GM10248 (cell line): Measurements from ENCODE around the gene TKTL1.

ENCODE experiments used
- CTCF ChIA-PET: fragments of 300-600 bp; sonication (Branson Sonifier 250); formaldehyde crosslinking; extraction: SDS; loops from one replicate; lab custom pipeline; 2021; ENCODE audit warnings: antibody characterized with exemption; lab: Yijun Ruan, JAX
- POLR2A ChIA-PET: fragments of 350-650 bp; sonication (Branson Sonifier 250); formaldehyde crosslinking; extraction: SDS; loops from one replicate; lab custom pipeline; 2020; ENCODE audit warnings: antibody characterized with exemption; lab: Yijun Ruan, JAX
- DNase-seq: peaks from one replicate; pipeline ENCODE4 v3.0.0; 2012; ENCODE audit errors: extremely low spot score
- CTCF ChIP-seq: IDR thresholded peaks from 2 replicates; pipeline ENCODE4 v1.5.1; 2012; ENCODE audit warnings: mild to moderate bottlenecking, low read depth; ENCODE audit errors: extremely low read depth, missing control alignments, control extremely low read depth

TKTL1 gene

DNA sequence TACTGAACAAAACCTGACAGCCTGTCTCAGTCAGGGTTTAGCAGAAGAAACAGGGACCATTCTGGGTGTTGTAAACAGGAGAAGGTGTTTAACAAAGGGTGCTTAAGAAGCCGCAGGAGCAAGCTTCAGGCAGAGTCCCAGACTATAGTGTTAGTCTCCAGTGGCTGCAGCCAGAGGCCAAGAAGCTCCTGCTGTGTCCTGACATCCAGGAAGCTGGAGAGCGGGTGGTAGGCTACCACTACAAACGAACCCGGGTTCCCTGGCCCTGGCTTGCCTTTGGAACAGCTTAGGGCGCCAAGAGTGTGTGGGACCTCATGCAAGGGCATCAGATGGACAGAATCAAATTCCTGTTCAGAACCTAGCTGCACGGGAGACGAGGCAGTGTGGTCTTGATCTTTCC is 27.9 kb downstream of the TKTL1 start:
- TF ChIP-seq CTCF: no peak
- no peak for DNase-seq
- POLR2A ChIA-PET: no interaction called here

GRCh38 chrX:154325541-154325940 is 29.9 kb downstream of the TKTL1 start:
- CTCF ChIA-PET: no interaction called here
- DNase-seq: no peak
- POLR2A ChIA-PET: no interaction called here
- TF ChIP-seq CTCF: no peak

More for the DNA sequence above, 27.9 kb downstream of the TKTL1 start:
- CTCF ChIA-PET: no interaction called here

DNA sequence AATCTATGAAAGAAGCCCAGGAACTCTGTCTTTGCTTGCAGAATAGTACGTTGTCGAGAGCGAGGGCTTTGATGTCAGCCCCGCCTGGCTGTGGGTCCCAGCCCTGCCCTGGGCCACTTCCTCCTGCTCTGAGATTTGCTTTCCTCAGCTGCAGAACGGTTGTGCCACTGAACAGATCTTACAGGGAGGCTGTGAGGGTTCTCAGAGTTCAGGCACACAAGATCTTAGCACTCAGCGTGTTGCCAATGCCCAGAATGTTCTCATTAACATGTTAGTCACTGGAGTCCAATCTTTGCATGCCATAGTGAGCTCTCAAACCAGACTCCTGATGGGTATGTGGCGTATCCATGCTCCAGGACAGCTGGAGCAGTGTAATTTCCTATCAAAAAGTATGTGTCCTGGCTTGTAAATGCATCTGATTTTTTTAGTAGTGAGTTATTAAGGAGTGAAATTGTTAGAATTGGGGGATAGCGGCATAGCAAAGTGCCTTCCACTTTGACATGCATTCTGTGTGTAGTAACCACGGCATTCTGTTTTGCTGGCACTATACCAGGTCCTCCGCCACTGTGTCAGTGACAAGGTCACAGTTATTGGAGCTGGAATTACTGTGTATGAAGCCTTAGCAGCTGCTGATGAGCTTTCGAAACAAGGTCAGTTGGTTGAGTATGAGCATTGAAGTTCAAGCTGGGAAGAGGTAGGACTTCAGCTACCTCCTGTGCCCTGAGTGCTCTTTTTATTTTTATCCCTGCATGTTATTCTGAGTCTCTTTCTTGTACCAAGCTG is 31.6 kb downstream of the TKTL1 start:
- ChIA-PET CTCF (interaction anchor here (1.1 kb wide), 1 partner anchor 19 kb away, joined by 3 read pairs; no protein-coding TSS in a partner anchor), POLR2A (no interaction called here)
- no peak for DNase-seq
- no peak for TF ChIP-seq CTCF

- CTCF ChIA-PET: interaction anchor here (1.4 kb wide), 1 partner anchor 205 kb away, joined by 3 read pairs; no protein-coding TSS in a partner anchor
- POLR2A ChIA-PET: no interaction called here
- no peak for DNase-seq
- no peak for TF ChIP-seq CTCF
Measured at GRCh38 chrX:154328646-154329045, 33.1 kb downstream of the TKTL1 start.

- TF ChIP-seq CTCF: no peak
- ChIA-PET CTCF (interaction anchor here (1.4 kb wide), 1 partner anchor 204 kb away, joined by 3 read pairs; no protein-coding TSS in a partner anchor), POLR2A (no interaction called here)
- no peak for DNase-seq
Measured at GRCh38 chrX:154329294-154329693, 33.7 kb downstream of the TKTL1 start.

DNA sequence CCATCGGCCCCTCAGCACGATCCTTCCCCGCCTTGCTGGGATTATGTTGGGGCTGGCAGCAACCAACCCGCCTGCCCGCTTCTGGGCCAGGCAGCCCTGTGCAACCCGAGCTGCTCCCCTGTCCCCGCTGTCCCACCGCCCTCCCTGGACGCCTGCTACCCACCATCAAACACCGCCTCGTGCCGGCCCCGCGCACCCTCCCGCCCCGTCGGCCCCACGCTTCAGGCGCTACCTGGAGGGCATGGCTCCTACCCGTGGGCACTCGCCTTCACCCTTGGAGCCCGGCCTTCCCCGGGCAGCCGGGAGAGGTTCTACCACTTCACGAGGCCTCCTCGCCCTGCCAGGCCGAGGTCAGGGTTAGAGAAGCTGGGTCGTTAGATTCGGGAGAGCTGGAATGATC is 37.0 kb downstream of the TKTL1 start:
- TF ChIP-seq CTCF: no peak
- ChIA-PET POLR2A (no interaction called here), CTCF (no interaction called here)
- no peak for DNase-seq
